Measurements from ENCODE around the gene CNR2.

DNA sequence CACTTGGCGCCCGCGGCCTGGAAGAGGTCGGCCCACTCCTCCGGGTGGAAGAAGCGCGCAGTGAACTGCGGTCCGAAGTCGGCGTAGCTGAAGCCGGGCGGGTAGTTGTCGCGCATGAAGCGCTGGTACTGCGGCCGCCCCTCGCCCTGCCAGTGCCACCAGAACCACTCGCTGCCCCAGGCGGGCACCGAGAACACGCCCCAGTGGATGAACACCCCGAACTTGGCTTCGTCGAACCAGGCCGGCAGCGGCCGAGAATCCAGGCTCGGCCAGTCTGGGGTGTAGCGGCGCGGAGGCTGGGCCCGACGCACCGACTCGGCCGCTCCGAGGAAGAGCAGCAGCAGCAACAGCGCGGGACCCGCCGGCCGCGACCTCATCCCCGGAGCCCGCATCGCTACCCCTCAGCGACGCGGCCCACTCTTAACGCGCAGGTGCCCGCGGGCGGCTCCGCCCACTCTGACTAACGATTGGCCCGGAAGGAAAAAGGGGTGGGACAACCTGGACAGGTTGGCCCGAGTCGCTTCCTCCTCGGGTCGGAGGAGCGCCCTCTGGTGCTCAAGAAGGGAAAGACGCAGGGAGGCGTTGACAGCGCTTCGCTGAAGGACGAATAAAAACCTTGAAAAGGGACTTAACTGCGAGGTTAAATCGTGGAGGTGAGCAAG lies 45.1 kb downstream of the CNR2 start, which contains the start of gene FUCA1:
- TF ChIP-seq CTCF (IDR thresholded peaks at IDR 0.05; ENCODE audit: insufficient read depth, low read depth, low read length) = peak; percentile 94
- TF ChIP-seq EZH2 (IDR thresholded peaks at IDR 0.05; ENCODE audit: insufficient read depth, low read length) = peak; percentile 34

All from astrocyte (in vitro differentiated cells and primary cell).